Measurements from ENCODE around the gene AHRR.
"Not testable (repeated sequence)": the region's sequence is repeated elsewhere in the genome, so short reads cannot be mapped to it uniquely, and the experiment has no call there.

AHRR gene

DNA sequence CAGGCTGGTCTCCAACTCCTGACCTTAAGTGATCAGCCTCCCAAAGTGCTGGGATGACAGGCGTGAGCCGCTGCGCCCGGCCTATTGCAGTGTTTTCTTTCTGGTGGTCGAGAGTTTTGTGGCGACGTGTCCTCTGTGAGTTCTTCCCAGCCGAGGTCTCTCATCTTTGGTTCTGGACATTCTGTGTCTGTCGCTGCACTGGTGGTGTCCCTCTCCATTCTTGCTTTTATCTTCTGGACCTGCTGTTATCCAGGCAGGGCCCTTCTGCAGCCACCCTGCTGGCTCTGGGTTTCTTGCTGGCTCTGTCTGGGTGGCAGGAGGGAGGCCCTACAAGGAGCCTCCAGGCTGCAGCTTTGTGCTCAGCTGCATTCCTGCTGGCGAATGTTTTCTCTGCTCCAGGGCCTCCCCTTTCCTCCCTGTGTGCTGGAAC, 72.3 kb downstream of the AHRR start:
- DNase-seq (ENCODE audit: low read depth in 2 of 2, low spot score in 1 of 2), result no peak

DNA sequence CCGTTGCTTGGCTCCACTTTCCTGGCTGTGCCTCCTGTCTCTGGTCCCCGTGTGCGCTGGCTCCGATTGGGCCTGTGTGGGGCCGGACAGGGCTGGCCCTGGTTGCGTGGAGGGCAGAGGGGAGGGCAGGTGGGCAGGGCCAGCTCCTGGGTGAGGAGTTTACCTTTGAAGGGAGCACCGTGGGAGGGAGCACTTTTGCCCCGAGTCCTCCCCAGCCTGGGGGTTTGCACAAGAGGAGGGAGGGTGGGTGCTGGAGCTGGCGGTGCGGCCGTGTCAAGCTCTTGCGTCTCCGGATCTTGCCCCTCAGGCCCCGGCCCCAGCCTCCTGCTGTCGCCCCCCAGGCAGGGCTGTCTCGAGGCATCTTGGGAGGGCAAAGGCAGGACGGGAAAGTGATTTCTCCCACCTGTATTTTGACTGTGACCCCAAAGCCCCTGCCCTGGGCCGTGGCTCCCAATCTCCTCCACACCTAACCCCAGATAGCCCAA, 73.2 kb downstream of the AHRR start:
- DNase-seq (ENCODE audit: low read depth in 2 of 2, low spot score in 1 of 2), result no peak

DNA sequence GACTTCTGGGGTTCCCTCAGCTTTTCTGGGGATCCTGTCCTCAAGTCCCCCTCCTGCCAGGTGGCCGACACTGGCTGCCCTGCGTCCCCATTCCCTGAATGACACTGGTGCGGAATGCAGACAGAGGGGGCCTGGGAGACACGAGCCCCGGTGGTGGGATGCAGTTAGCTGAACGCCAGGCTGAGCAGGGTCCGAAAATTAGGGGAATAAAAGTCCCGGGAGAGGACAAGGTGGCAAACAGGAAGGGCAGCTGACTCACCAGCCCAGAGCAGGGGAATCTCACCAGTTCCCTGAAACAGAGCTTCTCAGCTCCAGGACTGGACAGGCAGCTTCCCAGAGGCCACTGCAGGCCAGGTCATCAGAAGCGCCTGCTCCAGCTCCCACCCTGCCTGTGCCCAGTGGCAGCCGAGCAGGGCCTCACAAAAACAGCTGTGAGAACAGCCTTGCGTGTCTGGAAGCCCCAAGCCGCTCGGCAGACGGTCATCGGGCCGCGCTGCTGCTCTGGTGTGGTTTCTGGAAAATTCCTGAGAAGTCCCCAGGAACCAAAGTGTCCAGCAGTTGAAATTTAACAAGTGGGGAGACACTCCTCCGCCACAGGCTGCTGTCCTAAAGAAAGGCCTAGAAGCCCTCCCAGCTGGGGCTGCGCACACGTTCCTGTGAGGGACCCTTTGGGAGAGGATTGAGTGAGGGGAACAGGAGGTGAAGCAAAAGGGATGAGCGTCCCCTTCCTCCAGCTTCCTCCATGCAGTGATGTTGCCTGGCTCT, 73.8 kb downstream of the AHRR start:
- DNase-seq (ENCODE audit: low read depth in 2 of 2, low spot score in 1 of 2), result no peak

DNA sequence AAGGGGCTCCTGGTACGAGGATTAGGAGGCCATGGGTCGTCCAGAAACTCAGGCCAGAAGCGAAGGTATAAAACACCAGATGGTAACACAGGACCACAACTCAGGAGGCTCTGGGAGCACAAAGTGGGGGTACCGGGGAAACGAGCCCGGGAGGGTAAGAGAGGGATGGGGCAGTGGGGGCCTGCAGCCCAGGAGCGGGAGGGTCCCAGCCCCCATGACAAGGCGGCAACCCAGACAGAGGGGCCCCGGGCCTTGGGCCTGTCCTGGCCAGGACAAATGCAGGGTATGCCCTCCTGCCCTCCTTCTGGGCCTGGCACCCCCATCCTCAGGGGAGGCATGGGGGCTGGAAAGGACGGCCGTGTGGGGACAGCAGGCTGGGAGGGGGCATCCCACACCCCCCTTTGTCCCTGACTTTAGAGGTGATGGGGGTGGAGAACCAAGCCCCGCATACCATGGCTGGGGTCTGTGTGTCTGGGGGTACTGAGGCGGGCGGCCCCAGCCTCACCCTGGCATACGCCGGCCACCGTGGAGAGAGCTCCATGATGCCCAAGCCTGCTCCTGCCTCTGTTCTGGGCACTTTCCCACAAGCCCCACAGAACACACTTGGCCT, 74.5 kb downstream of the AHRR start:
- DNase-seq (ENCODE audit: low read depth in 2 of 2, low spot score in 1 of 2), result no peak

DNA sequence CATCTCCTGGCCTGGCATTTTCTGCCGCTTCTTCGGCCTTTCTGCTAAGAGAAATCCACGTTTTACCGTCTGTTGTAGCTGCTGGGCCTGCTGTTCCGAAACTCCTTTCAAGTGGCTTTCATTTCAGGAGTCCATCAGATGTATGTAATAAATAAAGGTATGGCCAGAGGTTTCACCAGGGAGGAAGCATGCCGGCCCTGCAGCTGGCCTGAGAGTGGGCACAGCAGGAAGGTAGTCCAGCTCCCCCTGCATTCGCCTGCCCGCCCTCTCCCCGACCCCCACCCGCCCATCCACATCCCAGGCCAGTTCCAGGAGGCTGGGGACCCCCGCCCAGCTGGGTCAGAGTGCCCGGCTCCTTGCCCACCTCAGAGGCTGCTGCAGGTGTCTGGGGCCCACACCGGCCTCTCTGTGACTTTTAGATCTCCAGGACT, 75.0 kb downstream of the AHRR start:
- no peak for DNase-seq (ENCODE audit: low read depth in 2 of 2, low spot score in 1 of 2)

DNA sequence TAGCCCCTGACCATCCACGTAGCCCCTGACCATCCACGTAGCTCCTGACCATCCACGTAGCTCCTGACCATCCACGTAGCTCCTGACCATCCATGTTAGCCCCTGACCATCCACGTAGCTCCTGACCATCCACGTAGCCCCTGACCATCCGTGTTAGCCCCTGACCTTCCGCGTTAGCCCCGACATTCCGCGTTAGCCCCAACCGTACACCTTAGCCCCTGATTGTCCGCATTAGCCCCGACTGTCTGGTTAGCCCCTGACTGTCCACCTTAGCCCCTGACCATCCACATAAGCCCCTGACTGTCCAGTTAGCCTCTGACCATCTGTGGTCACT, 76.6 kb downstream of the AHRR start:
- DNase-seq (ENCODE audit: low read depth in 2 of 2, low spot score in 1 of 2), result not testable (repeated sequence)

DNA sequence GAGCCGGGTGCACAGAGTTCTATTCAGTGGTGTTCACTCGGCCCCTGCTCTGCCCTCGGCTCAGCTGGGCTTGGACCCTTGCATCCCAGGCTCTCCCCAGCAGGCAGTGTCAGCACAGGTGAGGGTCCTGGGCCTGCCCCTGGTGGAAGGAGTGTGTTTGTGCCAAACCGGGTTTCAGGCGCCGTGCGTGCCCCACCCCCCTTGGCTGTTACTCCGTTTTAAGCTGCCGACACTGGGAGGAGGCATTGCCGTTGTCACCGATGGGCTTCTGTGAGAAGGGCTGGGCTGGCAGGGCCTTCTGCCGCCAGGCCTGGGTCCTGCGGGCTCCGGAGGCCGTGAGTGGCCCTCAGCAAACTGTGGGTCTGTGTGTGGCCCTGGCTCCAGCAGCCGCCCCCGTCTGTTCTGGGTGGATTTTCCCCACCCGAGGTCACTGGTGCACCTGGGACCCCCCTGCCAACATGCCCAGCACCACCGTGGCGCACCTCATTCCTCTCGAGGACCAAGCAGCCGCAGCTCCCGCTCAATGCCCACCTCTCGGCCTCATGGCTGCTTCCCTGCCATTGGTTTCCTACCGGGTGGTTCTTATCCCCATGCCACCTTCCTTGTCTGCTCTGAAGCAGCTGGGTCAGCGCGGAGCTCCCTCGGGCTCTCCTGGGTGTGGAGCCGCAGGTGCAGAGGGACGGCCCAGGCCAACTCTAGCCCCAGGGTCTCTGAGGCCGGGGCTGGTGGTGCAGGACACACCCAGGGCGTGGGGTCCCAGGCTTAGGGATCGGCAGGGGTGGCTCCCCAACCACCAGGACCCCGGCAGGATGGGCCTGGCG, 77.2 kb downstream of the AHRR start:
- no peak for DNase-seq (ENCODE audit: low read depth in 2 of 2, low spot score in 1 of 2)

DNA sequence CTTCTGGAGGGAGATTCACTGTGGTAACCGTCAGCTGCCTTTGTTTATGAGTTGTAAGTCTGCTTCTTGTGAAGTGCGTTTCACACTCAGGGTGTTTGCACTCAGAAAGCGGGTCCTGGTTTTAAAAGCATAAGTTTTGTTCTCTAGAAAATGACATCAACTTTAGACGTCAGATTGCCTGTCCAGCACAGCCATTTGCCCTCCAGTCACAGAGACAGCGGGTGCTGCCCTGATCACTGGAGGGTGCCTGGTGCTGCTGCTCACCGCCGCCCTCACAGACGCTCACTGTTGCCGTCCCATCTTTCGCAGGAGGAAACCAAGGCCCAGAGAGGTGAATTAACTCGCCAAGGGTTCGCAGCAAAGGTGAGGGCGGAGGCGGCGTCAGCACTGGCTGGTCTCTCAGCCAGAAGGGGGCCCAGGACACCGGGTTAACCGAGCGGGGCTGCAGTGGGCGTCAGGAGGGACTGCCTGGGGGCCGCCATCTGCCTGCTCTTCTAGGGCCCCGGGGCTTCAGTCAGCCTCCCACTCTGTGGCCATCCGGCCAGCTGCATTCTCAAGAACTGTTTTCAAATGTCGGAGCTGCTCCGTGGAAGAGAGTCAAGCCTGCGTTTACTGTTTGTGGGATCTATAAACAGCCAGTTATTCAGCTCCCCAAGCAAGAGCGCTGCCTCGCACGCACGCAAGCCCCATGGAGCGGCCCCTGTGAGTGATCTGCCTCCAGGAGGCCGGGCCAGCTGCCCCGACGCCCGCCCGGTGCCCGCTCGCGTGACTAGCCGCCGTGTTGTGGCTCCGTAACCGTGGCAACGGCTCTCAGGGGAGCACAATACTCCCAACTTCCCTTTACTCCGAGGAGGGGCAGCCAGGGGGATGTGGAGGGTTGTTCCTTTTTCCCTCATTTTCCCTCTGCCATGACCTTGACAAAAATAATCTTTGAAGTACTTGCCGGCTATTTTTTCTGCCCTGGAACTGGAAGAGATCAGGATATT, 78.1 kb downstream of the AHRR start:
- DNase-seq (ENCODE audit: low read depth in 2 of 2, low spot score in 1 of 2), result no peak

DNA sequence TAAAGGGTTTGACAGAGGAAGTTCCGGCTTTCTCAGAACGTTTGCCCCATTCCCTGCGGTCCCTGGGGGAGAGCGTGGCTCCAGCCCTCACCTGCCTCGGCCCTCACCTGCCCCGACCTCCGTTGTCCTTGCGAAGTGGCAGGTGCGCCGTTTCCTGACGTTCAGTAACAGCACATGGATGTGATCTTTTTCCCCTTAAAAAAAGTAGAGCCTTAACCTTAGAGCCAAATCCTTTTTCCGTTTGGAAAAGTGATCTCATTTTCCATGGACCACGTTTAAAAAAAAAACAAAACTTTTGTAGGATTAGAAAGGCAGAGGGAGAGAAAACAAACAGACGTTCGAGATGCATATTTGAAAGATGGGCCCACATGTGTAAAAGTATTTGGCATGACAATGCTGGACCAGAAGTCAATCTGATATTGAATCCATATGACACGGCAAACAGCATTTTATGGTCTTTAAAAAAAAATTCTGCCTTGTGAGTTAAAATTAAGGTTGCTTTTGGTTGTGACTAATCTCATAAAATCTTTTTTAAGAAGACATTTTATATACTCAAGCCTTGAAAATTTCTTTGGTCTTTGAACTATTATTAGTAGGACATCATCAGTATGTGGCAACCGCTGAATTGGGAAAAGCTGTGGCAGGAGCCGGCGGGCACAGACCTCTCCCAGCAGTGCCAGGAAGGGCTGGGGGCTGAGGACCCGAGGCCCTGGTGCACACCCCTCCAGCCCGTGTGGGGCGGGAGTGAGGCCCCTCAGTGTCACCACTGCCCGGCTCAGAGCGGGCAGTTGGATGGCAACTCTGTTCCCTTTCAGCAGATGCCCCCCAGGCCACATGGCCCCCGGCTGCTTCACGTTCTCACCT, 79.0 kb downstream of the AHRR start:
- DNase-seq (ENCODE audit: low read depth in 2 of 2, low spot score in 1 of 2), result no peak

DNA sequence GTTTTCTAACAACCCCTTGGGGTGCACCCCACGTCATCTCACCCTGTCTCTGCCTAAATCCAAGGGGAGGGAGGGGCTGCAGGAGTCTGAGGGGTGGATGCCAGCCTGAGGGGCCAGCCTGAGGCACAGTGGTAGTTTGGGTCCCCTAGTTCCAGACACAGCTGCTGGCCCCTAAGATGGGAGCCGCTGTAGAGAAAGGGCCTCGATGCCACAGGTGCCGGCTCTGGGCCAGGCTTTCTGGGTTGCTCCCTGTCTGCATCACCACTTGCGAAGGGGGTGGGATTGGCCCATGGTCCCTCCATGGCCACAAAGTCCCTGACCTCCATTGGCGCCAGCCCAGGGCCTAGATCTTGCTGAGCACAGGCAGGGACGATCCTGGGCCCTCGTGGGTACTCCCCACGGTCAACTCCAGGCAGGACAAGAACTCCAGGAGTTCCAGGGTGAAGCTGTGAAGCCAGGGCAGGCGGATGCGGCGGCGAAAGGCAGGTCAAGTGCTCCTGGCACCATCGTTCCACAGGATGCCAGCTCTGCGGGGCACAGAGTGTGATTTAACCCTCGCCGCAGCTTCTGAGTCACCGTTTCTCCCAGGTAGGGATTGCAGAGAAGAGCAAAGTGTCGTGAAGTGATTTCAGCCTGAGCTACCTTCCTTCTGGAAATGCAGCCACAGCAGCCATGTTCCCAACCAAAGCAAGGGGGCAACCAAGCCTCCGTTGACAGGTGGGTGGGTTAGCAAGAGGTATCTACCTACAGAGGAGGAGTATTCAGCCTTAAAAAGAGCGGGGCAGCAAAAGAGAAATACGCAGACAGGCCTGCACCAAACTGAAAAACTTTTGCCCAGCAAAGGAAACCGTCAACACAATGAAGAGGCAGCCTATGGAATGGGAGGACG, 79.9 kb downstream of the AHRR start:
- DNase-seq (ENCODE audit: low read depth in 2 of 2, low spot score in 1 of 2), result no peak

DNA sequence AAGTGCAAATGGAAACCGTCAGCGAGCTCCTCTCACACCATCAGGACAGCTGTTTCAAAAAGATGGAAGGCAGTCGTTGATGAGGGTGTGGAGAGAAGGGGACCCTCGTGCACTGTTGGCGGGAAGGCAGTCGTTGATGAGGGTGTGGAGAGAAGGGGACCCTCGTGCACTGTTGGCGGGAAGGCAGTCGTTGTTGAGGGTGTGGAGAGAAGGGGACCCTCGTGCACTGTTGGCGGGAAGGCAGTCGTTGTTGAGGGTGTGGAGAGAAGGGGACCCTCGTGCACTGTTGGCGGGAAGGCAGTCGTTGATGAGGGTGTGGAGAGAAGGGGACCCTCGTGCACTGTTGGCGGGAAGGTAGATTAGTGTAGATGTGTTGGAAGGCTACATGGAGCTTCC, 80.7 kb downstream of the AHRR start:
- DNase-seq (ENCODE audit: low read depth in 2 of 2, low spot score in 1 of 2), result not testable (repeated sequence)

DNA sequence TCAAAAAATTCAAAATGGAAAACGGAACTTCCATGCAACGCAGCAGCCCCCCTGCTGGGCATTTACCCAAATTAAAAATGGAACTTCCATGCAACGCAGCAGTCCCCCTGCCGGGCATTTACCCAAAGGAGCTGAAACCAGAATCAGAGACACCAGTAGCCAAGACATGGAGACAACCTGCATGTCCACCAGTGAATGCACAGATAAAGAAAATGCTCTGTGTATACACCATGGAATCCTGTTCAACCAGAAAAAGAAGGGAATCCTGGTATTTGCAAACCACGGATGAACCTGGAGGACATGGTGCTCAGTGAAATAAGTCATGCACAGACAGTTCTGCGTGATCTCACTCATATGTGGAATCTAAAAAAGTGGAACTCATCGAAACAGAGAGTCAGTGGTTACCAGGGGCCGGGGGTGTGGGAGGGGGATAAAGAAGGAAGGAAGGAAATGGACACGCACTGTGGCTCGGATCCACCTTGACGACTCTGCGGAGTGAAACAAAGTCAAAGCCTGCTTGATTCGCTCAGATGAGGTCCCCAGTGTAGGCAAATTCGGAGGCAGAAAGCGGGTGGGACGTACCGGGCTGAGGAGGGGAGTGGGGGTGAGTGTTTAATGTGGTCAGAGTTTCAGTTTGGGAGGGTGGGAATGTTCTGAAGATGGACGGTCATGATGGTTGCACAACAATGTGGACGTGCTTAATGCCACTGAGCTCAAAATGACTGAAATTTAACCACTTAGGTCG, 81.3 kb downstream of the AHRR start:
- no peak for DNase-seq (ENCODE audit: low read depth in 2 of 2, low spot score in 1 of 2)

DNA sequence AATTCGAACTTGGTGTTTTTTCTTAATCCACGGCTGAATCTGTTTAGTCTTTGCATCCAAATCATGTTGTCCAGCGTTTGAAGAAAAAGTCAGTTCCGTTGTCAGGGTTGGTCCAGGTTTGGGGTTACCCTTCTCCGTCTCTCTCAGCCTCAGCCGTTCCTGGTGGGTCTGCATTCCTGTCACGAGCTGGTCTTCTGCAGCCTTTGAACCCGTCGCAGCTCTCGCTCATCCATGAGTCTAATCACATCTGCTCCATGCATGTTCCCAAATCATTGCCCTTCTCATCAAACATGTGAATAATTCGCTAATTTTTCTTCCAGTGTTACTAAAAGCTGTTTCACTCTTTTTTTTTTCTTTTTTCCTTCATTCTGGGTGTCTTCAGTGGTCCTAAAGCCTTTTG, 82.5 kb downstream of the AHRR start:
- DNase-seq (ENCODE audit: low read depth in 2 of 2, low spot score in 1 of 2), result no peak

DNA sequence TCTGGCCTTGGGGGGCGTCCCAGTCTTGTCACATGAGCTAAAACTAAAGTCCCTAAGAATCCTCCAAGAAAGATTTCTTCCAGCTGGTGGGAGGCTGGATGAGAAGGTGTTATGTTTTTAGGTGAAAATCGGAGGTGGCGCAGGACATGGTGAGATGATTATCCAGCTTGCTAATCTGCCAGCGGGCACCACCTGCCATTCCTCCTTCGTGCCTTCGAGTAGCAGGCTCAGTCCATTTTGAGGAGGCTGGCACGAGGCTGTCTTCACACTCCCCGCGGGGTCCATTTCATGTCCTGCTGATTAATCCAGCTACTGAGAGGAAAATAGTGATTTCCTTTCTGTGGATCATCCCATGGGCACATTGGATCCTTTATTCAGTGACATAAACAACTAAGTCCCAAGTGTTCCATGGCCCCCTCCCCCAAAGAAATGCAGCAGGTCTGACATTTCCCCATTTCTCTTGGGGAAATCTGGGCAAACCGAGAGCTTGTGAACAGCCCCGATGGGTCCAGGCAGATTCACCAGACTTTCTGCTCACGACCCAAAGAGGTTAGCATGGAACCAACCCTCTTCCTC, 83.2 kb downstream of the AHRR start:
- DNase-seq (ENCODE audit: low read depth in 2 of 2, low spot score in 1 of 2), result no peak

DNA sequence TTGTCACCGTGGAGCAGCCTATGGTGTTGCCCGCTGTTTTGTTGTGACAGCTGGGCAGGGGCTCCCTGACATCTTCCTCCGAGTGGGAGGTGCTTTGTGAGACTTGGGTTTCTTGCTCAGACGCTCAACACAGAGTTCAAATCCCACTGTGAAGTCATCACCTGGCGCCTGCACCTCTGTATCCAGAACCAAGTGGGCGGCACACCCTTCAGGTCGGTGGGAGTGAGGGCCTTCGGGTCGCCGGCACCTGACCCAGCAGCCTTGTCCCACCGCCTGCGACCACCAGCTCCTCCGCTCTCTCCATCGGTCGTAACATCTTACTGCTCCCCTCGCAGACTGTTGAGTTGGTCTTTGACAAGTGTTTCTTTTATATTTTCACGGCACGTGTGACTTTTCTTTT, 83.9 kb downstream of the AHRR start:
- DNase-seq (ENCODE audit: low read depth in 2 of 2, low spot score in 1 of 2), result no peak

DNA sequence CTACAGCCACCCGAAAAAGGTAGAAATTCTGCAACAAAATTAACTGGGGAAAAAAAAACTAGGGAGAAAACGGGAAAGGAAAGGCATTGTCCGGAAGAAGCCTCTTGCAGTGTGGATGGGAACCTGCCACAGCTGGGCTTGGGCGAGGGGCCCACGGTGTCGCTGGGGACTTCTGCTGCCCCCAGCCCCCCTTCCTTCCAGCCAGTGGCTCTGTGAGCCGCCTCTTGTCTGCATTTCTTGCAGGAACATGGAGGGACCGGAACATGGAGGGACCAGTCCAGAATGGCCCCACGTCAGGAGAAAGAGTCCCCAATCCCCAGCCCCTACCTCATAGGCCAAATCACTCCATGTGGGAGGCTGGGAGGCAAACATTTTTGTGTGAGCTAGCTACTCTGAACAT, 84.5 kb downstream of the AHRR start:
- no peak for DNase-seq (ENCODE audit: low read depth in 2 of 2, low spot score in 1 of 2)

DNA sequence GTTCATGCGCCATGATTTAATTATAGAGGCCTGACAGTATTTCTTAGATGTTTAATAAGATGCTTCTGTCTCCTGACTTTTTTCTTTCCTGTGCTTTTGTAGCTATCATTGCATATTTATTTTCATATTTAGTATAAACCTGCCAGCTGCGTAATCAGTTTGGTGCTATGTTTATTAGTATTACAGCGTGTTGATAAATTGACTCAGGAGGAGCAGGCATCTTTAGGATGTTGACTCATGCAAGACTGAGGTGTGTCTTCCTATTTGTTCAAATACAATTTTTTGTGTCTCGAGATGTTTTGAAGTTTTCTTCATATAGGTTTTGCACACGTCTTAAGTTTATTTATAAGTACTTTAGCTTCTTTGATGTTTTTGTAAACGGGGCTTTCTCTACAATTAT, 85.5 kb downstream of the AHRR start:
- DNase-seq (ENCODE audit: low read depth in 2 of 2, low spot score in 1 of 2), result no peak

DNA sequence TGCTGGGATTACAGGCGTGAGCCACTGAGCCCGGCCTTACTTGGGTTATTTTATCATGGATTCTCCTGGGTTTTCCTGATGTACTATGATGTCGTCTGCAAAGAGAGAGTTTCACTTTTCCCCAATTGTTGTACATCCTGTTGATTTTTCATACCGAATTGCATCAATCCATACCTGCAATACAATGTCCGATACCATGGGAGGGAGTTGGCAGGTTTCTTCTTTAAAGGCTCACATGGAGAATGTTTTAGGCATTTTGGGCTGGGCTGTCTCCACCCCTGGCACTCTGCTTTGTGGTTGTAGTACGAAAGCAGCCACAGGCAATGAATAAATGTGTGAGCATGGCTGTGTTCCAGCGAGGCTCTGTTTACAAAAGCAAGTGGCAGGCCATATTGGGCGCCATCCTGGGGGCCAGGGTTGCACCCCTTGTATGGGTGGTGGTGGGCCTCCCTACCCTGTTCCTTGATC, 86.3 kb downstream of the AHRR start:
- DNase-seq (ENCODE audit: low read depth in 2 of 2, low spot score in 1 of 2), result no peak

Measured in stimulated activated CD8-positive, alpha-beta memory T cell treated with anti-CD3 and anti-CD28 coated beads, Interleukin-4, amount 100 ng/mL, for 1 hour (primary cell).